Keratinocyte (primary cell): ENCODE results near the gene SATB2.

Experiments used
- CTCF ChIP-seq, 3 experiments: IDR thresholded peaks in 1 of 3; conservative IDR thresholded peaks in 1 of 3; optimal IDR thresholded peaks in 1 of 3; 2 replicates in 2 of 3; 3 replicates in 1 of 3; pipeline versions ENCODE3 to v1.5.1; 2011; ENCODE audit warnings: low read length in 3 of 3, mild to moderate bottlenecking in 3 of 3, moderate library complexity in 2 of 3, control low read depth in 1 of 3, inconsistent platforms in 1 of 3; ENCODE audit not compliant: insufficient read depth in 2 of 3; ENCODE audit errors: extremely low read depth in 1 of 3
- EZH2 ChIP-seq: IDR thresholded peaks from one replicate; pipeline ENCODE4 v1.6.1; 2012; ENCODE audit warnings: inconsistent platforms, mild to moderate bottlenecking, low read length, moderate library complexity

GRCh38 chr2:199469514-199470360 lies 12.0 kb upstream of the SATB2 start:
- TF ChIP-seq CTCF (optimal IDR thresholded peaks at IDR 0.05 in 1 of 3, IDR thresholded peaks at IDR 0.05 in 1 of 3, conservative IDR thresholded peaks at IDR 0.05 in 1 of 3; ENCODE audit: extremely low read depth in 1 of 3, insufficient read depth in 2 of 3, low read length in 3 of 3) (no peak), EZH2 (peak; percentile 88)
